Iris pigment epithelial cell (primary cell): ENCODE data around the gene MPP2.
"Not testable (repeated sequence)": the region's sequence is repeated elsewhere in the genome, so short reads cannot be mapped to it uniquely, and the experiment has no call there.

ENCODE experiments used
- DNase-seq: peaks from one replicate; pipeline ENCODE4 v3.0.0-alpha.2; 2011; ENCODE audit warnings: low read depth

MPP2 gene

GRCh38 chr17:43901861-43902589 is 5.3 kb downstream of the MPP2 start:
- DNase-seq, result no peak

GRCh38 chr17:43900858-43901754 is 6.2 kb downstream of the MPP2 start:
- DNase-seq, result no peak

GRCh38 chr17:43900183-43900857 is 7.0 kb downstream of the MPP2 start:
- DNase-seq, result peak; percentile 74

GRCh38 chr17:43898446-43898845 is 8.9 kb downstream of the MPP2 start:
- no peak for DNase-seq

GRCh38 chr17:43897831-43898230 is 9.5 kb downstream of the MPP2 start:
- DNase-seq, result no peak

- DNase-seq, result not testable (repeated sequence)
Observed at GRCh38 chr17:43894494-43894893, 12.8 kb downstream of the MPP2 start.

- no peak for DNase-seq
Observed at GRCh38 chr17:43892647-43892952, 14.7 kb downstream of the MPP2 start.

GRCh38 chr17:43891851-43892646 is 15.3 kb downstream of the MPP2 start:
- DNase-seq, result no peak

GRCh38 chr17:43890240-43890639 is 17.1 kb downstream of the MPP2 start:
- no peak for DNase-seq

- DNase-seq, result no peak
Observed at GRCh38 chr17:43888548-43888947, 18.8 kb downstream of the MPP2 start.

GRCh38 chr17:43882761-43883415 is 24.4 kb downstream of the MPP2 start:
- no peak for DNase-seq

- no peak for DNase-seq
Observed at GRCh38 chr17:43881758-43882505, 25.4 kb downstream of the MPP2 start.

- no peak for DNase-seq
Observed at GRCh38 chr17:43881181-43881580, 26.2 kb downstream of the MPP2 start.

GRCh38 chr17:43880420-43880991 is 26.8 kb downstream of the MPP2 start:
- DNase-seq, result peak; percentile 11

- DNase-seq, result no peak
Observed at GRCh38 chr17:43879723-43880419, 27.5 kb downstream of the MPP2 start.

- peak; percentile 85 for DNase-seq
Observed at GRCh38 chr17:43878260-43879175, 28.8 kb downstream of the MPP2 start.

- DNase-seq, result no peak
Observed at GRCh38 chr17:43877451-43878155, 29.7 kb downstream of the MPP2 start.

GRCh38 chr17:43877031-43877430 is 30.3 kb downstream of the MPP2 start:
- DNase-seq, result no peak
